Activated CD4-positive, alpha-beta T cell treated with anti-CD3 and anti-CD28 coated beads, Interleukin-2, Interleukin-4, amounts not matched to agents 100 ng/mL and 50 ng/mL, durations not matched to agents 16 hours and 8 hours (primary cell): ENCODE measurements around the gene RAB37.

ENCODE experiments used
- DNase-seq: peaks from one replicate; pipeline ENCODE4 v3.0.0-alpha.2; 2020; ENCODE audit warnings: low spot score

RAB37 gene

GRCh38 chr17:74760404-74761105, 23.5 kb downstream of the RAB37 start:
- DNase-seq = no peak

DNA sequence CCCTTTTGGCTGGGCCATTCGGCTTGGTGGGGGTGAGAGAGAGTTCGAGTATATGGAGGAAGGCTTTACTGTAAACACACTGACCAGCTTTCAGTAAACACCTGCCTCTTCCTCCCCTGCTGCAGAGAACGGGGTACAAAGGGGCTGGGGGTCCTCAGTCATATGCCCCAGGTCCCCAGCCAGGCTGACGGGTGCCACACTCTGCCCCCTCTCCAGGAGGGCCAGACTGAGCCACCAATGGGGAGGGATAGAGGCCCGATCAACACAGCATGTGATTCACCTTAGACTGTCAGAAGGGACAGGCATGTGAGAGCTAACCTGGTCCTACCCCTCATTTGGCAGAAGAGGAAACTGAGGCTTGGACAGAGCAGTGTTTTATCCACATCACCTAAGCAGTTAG, 24.4 kb downstream of the RAB37 start:
- DNase-seq = no peak

DNA sequence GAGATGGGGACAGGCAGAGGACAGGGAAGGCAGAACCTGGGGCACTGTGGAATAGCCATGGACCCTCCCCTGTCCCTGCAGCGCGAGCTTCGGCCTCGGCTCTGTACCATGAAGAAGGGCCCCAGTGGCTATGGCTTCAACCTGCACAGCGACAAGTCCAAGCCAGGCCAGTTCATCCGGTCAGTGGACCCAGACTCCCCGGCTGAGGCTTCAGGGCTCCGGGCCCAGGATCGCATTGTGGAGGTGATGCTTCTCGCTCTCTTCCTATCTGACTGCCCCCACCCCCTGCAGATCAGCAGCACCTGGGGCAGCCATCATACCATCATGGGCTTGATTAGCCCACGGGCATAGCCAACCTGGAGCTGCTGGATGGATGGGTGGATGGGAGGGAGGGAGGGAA, 24.9 kb downstream of the RAB37 start:
- no peak for DNase-seq

GRCh38 chr17:74763565-74764387, 26.7 kb downstream of the RAB37 start:
- DNase-seq = no peak

- no peak for DNase-seq
Measured at GRCh38 chr17:74764751-74765286, 27.8 kb downstream of the RAB37 start.

GRCh38 chr17:74766413-74766812, 29.4 kb downstream of the RAB37 start:
- DNase-seq = no peak

GRCh38 chr17:74767111-74767516, 30.1 kb downstream of the RAB37 start:
- no peak for DNase-seq

- DNase-seq = no peak
Measured at GRCh38 chr17:74768069-74768762, 31.2 kb downstream of the RAB37 start.

- no peak for DNase-seq
Measured at GRCh38 chr17:74768763-74769114, 31.7 kb downstream of the RAB37 start.

DNA sequence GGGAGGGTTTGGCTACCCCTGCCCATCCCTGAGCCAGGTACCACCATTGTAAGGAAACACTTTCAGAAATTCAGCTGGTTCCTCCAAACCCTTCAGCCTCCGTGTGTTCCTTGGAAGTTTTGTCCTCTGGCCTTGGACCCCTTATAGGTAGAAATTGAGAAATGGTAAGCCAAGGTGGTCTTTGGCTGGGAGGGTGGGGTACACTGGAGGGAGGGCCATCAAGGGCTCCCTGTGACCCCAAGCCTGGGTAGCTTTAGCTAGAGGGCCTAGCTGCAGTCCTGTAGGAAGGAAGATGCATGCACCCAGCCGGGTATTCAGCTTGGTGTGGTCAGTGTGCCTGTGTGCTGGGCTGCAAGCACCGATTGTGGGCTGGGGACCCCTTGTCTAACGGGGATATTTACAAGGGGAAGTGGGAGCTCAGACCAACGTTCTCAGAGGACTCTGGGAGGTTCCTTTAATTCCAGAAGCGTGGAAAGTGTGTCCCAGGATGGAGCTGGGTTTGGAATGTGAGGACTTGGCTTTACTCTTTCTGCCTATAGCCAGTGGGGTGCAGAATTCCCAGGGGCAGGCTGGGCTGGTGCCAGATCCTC, 32.3 kb downstream of the RAB37 start:
- DNase-seq = no peak

GRCh38 chr17:74769856-74770497, 32.9 kb downstream of the RAB37 start:
- no peak for DNase-seq

DNA sequence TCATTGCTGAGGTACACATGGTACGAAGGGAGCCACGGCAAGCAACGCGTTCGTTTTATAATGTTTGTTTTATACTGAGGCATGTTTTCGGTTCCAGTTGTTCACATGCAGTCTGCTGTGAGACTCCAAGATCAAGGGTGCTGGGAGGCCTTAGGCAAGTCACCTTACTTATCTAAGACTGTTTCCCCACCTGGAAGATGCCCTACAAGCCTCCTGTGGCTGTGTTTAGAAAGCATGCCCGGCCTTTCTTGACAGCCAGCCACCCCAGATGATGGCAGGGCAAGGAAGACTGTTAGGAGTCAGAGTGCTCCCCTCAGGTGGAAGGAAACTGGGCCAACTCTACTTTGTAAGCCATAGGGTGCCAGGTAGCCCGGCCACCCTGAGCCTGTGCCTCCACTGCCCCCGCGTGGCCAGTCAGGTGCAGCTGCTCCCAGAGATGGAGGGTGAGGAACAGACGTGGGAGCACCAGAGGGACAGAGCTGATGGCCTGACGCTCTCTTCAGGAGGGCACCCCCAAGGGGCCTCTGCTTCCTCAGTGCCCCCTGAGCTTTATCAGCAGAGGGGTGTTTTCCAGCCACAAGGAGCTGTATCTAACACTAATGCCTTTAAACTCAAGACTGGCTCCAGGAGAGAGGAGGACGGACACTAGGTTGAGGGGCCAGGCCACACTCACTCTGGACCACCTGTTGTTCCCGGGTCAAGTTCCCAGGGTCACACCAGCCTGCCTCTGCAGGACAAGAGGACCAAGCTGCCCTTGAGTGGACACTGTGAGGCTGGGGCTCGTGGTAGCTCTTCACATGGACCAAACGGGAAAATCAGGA, 33.7 kb downstream of the RAB37 start:
- DNase-seq = peak; percentile 67

DNA sequence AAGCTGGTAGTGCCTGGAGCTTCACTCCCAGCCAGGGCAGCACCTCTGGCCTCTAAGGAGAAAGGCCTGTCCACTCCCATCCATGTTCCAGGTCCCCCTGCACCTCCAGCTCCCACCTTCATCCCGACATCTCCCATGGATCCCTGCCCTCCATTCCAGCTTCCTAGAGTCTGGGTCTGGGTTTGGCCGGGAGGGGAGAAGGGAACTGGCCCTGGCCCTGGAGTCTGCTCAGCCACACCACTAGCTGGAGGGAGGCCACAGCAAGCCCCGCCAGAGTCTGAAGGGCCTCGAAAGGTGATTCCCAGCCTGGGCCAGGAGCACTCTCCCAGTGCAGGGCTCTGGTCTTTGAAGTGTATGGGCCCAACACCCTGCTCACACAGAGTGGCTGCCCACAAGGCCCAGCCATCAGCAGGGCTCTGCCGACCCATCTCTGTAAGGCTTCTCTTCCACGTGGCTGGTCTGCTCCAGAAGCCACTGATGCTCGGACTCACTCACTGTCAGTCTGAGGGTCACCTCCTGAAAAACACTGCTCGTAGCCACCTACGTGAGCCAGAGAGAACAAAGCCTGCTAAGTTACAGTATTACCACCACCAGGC, 34.4 kb downstream of the RAB37 start:
- no peak for DNase-seq

DNA sequence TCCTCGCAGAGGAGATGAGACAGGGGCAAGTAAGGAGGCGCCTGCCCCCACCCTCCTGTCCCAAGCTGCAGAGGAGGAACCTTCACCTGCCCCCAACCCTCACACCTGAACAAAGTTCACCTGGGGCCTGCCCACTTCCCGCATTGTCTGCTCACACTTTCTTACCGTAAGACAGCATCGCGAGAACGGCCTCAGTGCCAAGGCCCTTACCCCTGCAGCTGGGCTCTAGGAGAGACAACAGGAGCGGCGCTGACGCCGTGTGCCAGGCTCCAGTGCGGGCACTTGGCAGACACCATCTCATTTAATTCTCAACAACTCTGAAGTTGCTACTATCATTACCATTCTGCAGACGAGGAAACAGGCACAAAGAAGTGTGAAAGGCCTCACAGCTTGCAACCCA, 35.0 kb downstream of the RAB37 start:
- no peak for DNase-seq

DNA sequence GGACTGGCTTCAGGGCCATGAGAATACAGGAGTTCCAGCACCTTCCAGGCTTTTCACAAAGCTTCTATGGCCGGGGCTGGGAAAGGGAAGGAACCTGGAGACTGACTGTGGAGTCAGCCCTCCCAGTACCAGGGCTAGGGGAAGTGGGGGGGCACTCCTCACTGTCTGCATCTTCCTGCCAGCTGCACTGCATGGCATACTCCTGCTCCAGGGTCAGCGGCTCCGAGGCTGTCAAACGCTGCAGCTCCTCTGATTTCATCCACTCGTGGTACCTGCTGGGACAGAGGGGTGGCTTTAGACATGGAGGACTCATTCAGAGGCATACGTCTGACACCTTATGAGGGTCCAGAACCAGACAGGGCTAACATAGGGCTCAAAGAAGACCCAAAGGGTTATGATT, 36.4 kb downstream of the RAB37 start:
- no peak for DNase-seq

GRCh38 chr17:74773871-74774286, 36.8 kb downstream of the RAB37 start:
- DNase-seq = no peak

- DNase-seq = no peak
Measured at GRCh38 chr17:74775409-74776043, 38.5 kb downstream of the RAB37 start.

- peak; percentile 99 for DNase-seq
Measured at GRCh38 chr17:74776044-74776962, 39.2 kb downstream of the RAB37 start, which contains the start of gene NAT9. Gene NAT9, minus strand, starts transcription at chr17:74776345. Its CDS starts 647 bp downstream, at chr17:74775698.

DNA sequence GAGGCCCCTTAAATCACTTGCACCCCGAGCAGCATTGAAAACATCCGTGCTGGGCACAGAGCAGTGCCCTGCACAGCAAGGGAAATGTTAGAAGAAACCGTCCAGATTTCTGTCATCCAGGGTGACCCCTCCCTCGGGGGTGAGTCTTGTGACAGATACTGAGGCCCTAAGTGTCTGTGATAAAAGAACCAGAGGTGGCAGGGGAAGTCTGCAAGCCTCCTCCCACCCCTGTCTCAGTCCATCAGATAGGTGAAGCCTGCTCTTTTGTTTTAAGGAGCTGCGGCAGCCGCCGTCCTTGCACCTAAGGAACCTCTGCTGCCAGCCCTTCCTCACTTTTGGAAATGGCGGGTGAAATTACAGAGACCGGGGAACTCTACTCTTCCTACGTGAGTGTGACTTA, 39.9 kb downstream of the RAB37 start:
- DNase-seq = no peak
